ENCODE data around the gene RILPL1. TPM values are rescaled to one million over a fixed set of nuclear protein-coding genes. Genes with fewer than 3 reads are reported as not detected.
"Not testable (repeated sequence)": the region's sequence is repeated elsewhere in the genome, so short reads cannot be mapped to it uniquely, and the experiment has no call there.

RILPL1 gene
- total RNA-seq, 1 experiment from 2014 or later: 21.5 TPM

DNA sequence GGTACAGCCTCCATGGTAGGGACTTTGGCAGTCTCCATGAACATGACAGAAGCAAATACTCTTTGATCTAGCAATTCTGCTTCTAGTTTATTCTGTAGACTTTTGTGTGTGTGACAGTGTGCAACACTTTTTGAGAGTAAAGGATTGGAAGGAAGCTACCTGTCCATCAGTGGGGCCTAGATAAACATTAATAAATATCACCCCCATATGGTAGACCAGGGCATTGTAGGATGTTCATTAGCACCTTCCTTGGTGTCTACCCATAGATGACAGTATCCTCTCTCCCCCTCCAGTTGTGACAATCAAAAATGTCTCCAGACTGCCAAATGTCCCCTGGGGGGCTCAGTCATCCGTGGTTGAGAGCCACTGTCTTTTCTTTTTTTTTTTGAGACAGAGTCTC, 64.7 kb downstream of the RILPL1 start:
- POLR2A ChIA-PET: interaction anchor here (1.0 kb wide), 1 partner anchor 9 kb away, joined by 3 read pairs; no protein-coding TSS in a partner anchor
- Mint-ChIP-seq H3K4me1 (ENCODE audit: insufficient read depth, unreplicated experiment) (no peaks in the 10 kb centered on the region), H3K36me3 (ENCODE audit: insufficient read depth, unreplicated experiment) (peaks cover 65% of the 10 kb centered on the region), H3K4me3 (ENCODE audit: unreplicated experiment) (no peak overlapping the region), H3K27me3 (ENCODE audit: insufficient read depth, unreplicated experiment) (no peaks in the 10 kb centered on the region), H3K9me3 (ENCODE audit: unreplicated experiment) (no peaks in the 10 kb centered on the region), H3K27ac (ENCODE audit: low read depth, unreplicated experiment) (no peak overlapping the region)
- TF ChIP-seq, protein P1, sequence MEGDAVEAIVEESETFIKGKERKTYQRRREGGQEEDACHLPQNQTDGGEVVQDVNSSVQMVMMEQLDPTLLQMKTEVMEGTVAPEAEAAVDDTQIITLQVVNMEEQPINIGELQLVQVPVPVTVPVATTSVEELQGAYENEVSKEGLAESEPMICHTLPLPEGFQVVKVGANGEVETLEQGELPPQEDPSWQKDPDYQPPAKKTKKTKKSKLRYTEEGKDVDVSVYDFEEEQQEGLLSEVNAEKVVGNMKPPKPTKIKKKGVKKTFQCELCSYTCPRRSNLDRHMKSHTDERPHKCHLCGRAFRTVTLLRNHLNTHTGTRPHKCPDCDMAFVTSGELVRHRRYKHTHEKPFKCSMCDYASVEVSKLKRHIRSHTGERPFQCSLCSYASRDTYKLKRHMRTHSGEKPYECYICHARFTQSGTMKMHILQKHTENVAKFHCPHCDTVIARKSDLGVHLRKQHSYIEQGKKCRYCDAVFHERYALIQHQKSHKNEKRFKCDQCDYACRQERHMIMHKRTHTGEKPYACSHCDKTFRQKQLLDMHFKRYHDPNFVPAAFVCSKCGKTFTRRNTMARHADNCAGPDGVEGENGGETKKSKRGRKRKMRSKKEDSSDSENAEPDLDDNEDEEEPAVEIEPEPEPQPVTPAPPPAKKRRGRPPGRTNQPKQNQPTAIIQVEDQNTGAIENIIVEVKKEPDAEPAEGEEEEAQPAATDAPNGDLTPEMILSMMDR (IDR thresholded peaks at IDR 0.05; ENCODE audit: unreplicated experiment): no peak
- no peak for DNase-seq (ENCODE audit: unreplicated experiment)
- intact Hi-C loops (cut with micrococcal nuclease): no loop called here
- no TSS peak for BruUV-seq (replicated peaks)
- CTCF ChIA-PET: interaction anchor here (0.7 to 1.0 kb wide), 2 partner anchors 9 to 151 kb away, joined by 3 read pairs; no protein-coding TSS in a partner anchor

DNA sequence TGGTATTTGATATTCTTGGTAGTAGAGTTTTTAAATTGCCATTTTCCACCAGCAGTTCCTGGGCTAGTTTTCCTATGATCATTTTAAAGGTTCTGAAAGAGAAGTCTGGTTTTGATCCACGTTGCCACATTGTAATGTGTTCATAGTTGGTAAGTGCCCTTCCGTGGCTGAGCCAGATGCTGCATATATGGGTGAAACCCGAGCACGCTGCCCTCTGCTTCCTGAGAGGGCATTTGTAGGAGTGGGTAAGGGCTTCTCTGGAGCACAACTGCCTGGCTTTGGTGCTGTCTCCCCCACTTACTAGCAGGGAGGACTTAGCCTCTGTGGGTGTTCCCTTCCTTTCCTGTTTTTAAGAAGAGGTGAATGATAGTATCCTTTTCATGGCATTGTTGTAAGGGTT, 68.4 kb downstream of the RILPL1 start:
- H3K36me3 Mint-ChIP-seq (ENCODE audit: insufficient read depth, unreplicated experiment): peaks cover 63% of the 10 kb centered on the region
- H3K27me3 Mint-ChIP-seq (ENCODE audit: insufficient read depth, unreplicated experiment): no peaks in the 10 kb centered on the region
- ChIA-PET POLR2A (no interaction called here), CTCF (no interaction called here)
- BruUV-seq (replicated peaks): no TSS peak
- no peak overlapping the region for H3K27ac Mint-ChIP-seq (ENCODE audit: low read depth, unreplicated experiment)
- H3K4me3 Mint-ChIP-seq (ENCODE audit: unreplicated experiment): no peak overlapping the region
- H3K9me3 Mint-ChIP-seq (ENCODE audit: unreplicated experiment): no peaks in the 10 kb centered on the region
- peaks cover 8% of the 10 kb centered on the region for H3K4me1 Mint-ChIP-seq (ENCODE audit: insufficient read depth, unreplicated experiment)
- no peak for DNase-seq (ENCODE audit: unreplicated experiment)
- intact Hi-C loops (cut with micrococcal nuclease): no loop called here
- TF ChIP-seq, protein P1 (IDR thresholded peaks at IDR 0.05; ENCODE audit: unreplicated experiment): no peak

DNA sequence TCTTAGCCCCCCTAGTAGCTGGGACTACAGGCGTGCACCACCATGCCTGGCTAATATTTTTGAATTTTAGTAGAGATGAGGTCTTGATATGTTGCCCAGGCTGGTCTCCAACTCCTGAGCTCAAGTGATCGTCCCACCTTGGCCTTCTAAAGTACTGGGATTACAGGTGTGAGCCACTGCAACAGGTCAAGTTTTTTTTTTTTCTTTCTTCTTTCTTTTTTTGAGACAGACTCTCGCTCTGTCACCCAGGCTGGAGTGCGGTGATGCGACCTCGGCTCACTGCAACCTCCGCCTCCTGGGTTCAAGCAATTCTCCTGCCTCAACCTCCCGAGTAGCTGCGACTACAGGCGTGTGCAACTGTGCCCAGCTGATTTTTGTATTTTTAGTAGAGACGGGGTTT, 70.3 kb downstream of the RILPL1 start:
- H3K27me3 Mint-ChIP-seq (ENCODE audit: insufficient read depth, unreplicated experiment); intact Hi-C loops (cut with micrococcal nuclease); H3K27ac Mint-ChIP-seq (ENCODE audit: low read depth, unreplicated experiment); BruUV-seq (replicated peaks); DNase-seq (ENCODE audit: unreplicated experiment); H3K9me3 Mint-ChIP-seq (ENCODE audit: unreplicated experiment); H3K4me3 Mint-ChIP-seq (ENCODE audit: unreplicated experiment): not testable (repeated sequence)
- Mint-ChIP-seq H3K36me3 (ENCODE audit: insufficient read depth, unreplicated experiment) (peaks cover 76% of the 10 kb centered on the region), H3K4me1 (ENCODE audit: insufficient read depth, unreplicated experiment) (peaks cover 14% of the 10 kb centered on the region)
- CTCF ChIA-PET: interaction anchor here (0.6 kb wide), 1 partner anchor 101 kb away, joined by 3 read pairs; no protein-coding TSS in a partner anchor
- POLR2A ChIA-PET: interaction anchor here (0.6 kb wide), 1 partner anchor 54 kb away, joined by 5 read pairs; no protein-coding TSS in a partner anchor

DNA sequence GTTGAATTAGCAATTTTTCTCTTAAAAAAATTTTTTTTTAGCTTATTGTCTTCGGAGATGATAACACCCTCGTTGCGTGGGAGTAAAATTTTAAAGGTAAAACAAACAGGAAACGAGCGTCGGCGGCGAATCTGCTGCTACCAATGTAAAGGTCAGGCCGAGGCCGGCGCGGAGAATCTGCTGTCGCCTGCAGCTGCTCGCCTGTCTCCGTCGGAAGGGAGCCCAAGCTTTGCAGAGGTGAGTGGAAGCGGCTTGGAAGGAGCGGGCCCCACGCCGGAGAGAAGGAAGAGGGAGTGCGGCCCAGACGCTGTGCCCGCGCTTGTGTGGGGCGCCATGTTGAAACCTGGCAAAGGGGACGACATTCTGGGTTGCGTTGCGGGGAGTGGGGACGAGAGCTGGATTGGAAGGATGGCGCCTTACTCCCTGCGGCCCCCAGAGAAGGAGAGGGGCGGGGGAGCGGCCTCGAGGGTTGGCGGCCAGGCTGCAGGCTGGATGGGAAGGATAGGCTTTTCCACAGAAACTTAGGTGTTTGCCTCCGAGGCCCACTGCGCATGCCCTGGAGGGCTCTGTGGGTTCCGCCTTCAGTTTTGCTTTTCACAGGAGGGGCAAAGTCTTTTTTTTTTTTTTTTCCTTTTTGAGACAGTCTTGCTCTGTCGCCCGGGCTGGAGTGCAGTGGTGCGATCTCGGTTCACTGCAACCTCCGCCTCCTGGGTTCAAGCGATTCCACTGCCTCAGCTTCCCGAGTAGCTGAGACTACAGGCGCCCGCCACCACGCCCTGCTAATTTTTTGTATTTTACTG, 75.3 kb downstream of the RILPL1 start, which contains the start of gene SNRNP35:
Gene SNRNP35 (plus strand): TSS at position 160 of the 800 bp plus-strand sequence. CDS start 7,402 bp downstream, outside the sequence.
- peak; percentile 81 for DNase-seq (ENCODE audit: unreplicated experiment)
- Mint-ChIP-seq H3K27ac (ENCODE audit: low read depth, unreplicated experiment) (peak within 1 kb of the TSS; percentile 99), H3K4me3 (ENCODE audit: unreplicated experiment) (peak within 1 kb of the TSS; percentile 97), H3K4me1 (ENCODE audit: insufficient read depth, unreplicated experiment) (peaks cover 14% of the 10 kb centered on the region), H3K9me3 (ENCODE audit: unreplicated experiment) (no peaks in the 10 kb centered on the region), H3K36me3 (ENCODE audit: insufficient read depth, unreplicated experiment) (peaks cover 40% of the 10 kb centered on the region), H3K27me3 (ENCODE audit: insufficient read depth, unreplicated experiment) (no peaks in the 10 kb centered on the region)
- CTCF ChIA-PET: interaction anchor here (0.5 to 1.0 kb wide), 7 partner anchors 10 to 61 kb away, joined by 3 to 6 read pairs (median 3); no protein-coding TSS in a partner anchor
- TF ChIP-seq, protein P1 (IDR thresholded peaks at IDR 0.05; ENCODE audit: unreplicated experiment): no peak
- POLR2A ChIA-PET: interaction anchor here (0.6 to 3.3 kb wide), 19 partner anchors 9 to 492 kb away, joined by 3 to 23 read pairs (median 5); partner anchors contain the start of genes ABCB9, KMT5A, MPHOSPH9 and MTRFR
- TSS peak; percentile 72 for BruUV-seq (replicated peaks)
- intact Hi-C loops (cut with micrococcal nuclease): loop anchor here (5.0 kb wide), 1 partner anchor 124 kb away; the partner anchor contains the start of gene TMED2

Data from MCF 10A (cell line).